Measurements from ENCODE around the gene CDIPT. TPM values are rescaled to one million over a fixed set of nuclear protein-coding genes. Genes with fewer than 3 reads are reported as not detected.
A peak's percentile ranks its signal among the peaks of the same experiment; 100 is the strongest.

Gene CDIPT
- total RNA-seq, 2 experiments from 2014 or later = 39.5 to 43.9 TPM

- intact Hi-C loops (cut with micrococcal nuclease) = no loop called here
- Mint-ChIP-seq H3K4me1 (ENCODE audit: low read depth) (peaks cover 45% of the 10 kb centered on the region), H3K36me3 (peaks cover 36% of the 10 kb centered on the region), H3K27me3 (no peaks in the 10 kb centered on the region), H3K9me3 (no peaks in the 10 kb centered on the region), H3K4me3 (peak overlapping the region; percentile 79), H3K27ac (no peak overlapping the region)
- ChIA-PET POLR2A (interaction anchor here (0.7 to 1.6 kb wide), 3 partner anchors 13 to 68 kb away, joined by 3 to 5 read pairs (median 5); no protein-coding TSS in a partner anchor), CTCF (interaction anchor here (1.0 kb wide), 2 partner anchors 14 to 35 kb away, joined by 3 to 4 read pairs; no protein-coding TSS in a partner anchor)
- DNase-seq = no peak
Measured at GRCh38 chr16:29812754-29813643, 50.0 kb downstream of the CDIPT start.

- H3K4me3 Mint-ChIP-seq = peak within 1 kb of the TSS; percentile 79
- peak within 1 kb of the TSS; percentile 80 for H3K27ac Mint-ChIP-seq
- POLR2A ChIA-PET = interaction anchor here (0.7 to 1.6 kb wide), 2 partner anchors 13 to 67 kb away, joined by 3 to 5 read pairs; no protein-coding TSS in a partner anchor
- CTCF ChIA-PET = interaction anchor here (1.0 to 1.2 kb wide), 3 partner anchors 15 to 36 kb away, joined by 3 to 6 read pairs (median 4); no protein-coding TSS in a partner anchor
- intact Hi-C loops (cut with micrococcal nuclease) = loop anchor here (1.0 to 2.0 kb wide), 2 partner anchors 13 to 280 kb away; no protein-coding TSS in a partner anchor
- peak; percentile 75 for DNase-seq
- no peaks in the 10 kb centered on the region for H3K27me3 Mint-ChIP-seq
- peaks cover 43% of the 10 kb centered on the region for H3K4me1 Mint-ChIP-seq (ENCODE audit: low read depth)
- H3K9me3 Mint-ChIP-seq = no peaks in the 10 kb centered on the region
- peaks cover 41% of the 10 kb centered on the region for H3K36me3 Mint-ChIP-seq
Measured at GRCh38 chr16:29811896-29812665, 50.9 kb downstream of the CDIPT start, which contains the start of gene PRRT2. TSS of gene PRRT2 (plus strand) at chr16:29812193. CDS start at chr16:29813055, 862 bp downstream.

- CTCF ChIA-PET = interaction anchor here (1.2 kb wide), 1 partner anchor 37 kb away, joined by 6 read pairs; no protein-coding TSS in a partner anchor
- peak; percentile 89 for DNase-seq
- Mint-ChIP-seq H3K27ac (peak overlapping the region; percentile 80), H3K27me3 (no peaks in the 10 kb centered on the region), H3K4me3 (peak overlapping the region; percentile 79), H3K4me1 (ENCODE audit: low read depth) (peaks cover 42% of the 10 kb centered on the region), H3K36me3 (peaks cover 37% of the 10 kb centered on the region), H3K9me3 (no peaks in the 10 kb centered on the region)
- intact Hi-C loops (cut with micrococcal nuclease) = loop anchor here (1.0 to 2.0 kb wide), 2 partner anchors 13 to 281 kb away; no protein-coding TSS in a partner anchor
- POLR2A ChIA-PET = no interaction called here
Measured at GRCh38 chr16:29811170-29811895, 51.7 kb downstream of the CDIPT start.

- H3K27me3 Mint-ChIP-seq = no peaks in the 10 kb centered on the region
- CTCF ChIA-PET = interaction anchor here (0.6 to 1.2 kb wide), 2 partner anchors 25 to 37 kb away, joined by 4 to 6 read pairs; no protein-coding TSS in a partner anchor
- peak overlapping the region; percentile 80 for H3K27ac Mint-ChIP-seq
- no peak for DNase-seq
- intact Hi-C loops (cut with micrococcal nuclease) = loop anchor here (1.0 to 2.0 kb wide), 2 partner anchors 14 to 282 kb away; no protein-coding TSS in a partner anchor
- H3K9me3 Mint-ChIP-seq = no peaks in the 10 kb centered on the region
- peak overlapping the region; percentile 79 for H3K4me3 Mint-ChIP-seq
- peaks cover 34% of the 10 kb centered on the region for H3K36me3 Mint-ChIP-seq
- POLR2A ChIA-PET = interaction anchor here (5.4 kb wide), 1 partner anchor 8 kb away, joined by 84 read pairs; the partner anchor contains the start of genes MVP and PAGR1
- peaks cover 42% of the 10 kb centered on the region for H3K4me1 Mint-ChIP-seq (ENCODE audit: low read depth)
Measured at GRCh38 chr16:29810699-29811169, 52.3 kb downstream of the CDIPT start.

GRCh38 chr16:29809850-29810698, 53.0 kb downstream of the CDIPT start:
- Mint-ChIP-seq H3K27ac (peak overlapping the region; percentile 80), H3K36me3 (peaks cover 35% of the 10 kb centered on the region), H3K9me3 (no peaks in the 10 kb centered on the region), H3K27me3 (no peaks in the 10 kb centered on the region), H3K4me1 (ENCODE audit: low read depth) (peaks cover 40% of the 10 kb centered on the region), H3K4me3 (peak overlapping the region; percentile 79)
- POLR2A ChIA-PET = interaction anchor here (5.4 kb wide), 1 partner anchor 9 kb away, joined by 84 read pairs; the partner anchor contains the start of genes MVP and PAGR1
- peak; percentile 58 for DNase-seq
- intact Hi-C loops (cut with micrococcal nuclease) = loop anchor here (1.0 to 5.0 kb wide), 5 partner anchors 15 to 887 kb away; partner anchors contain the start of genes ALDOA, HIRIP3, INO80E and SRCAP
- CTCF ChIA-PET = interaction anchor here (0.6 kb wide), 1 partner anchor 25 kb away, joined by 4 read pairs; no protein-coding TSS in a partner anchor

- Mint-ChIP-seq H3K27me3 (no peaks in the 10 kb centered on the region), H3K9me3 (no peaks in the 10 kb centered on the region), H3K4me1 (ENCODE audit: low read depth) (peaks cover 40% of the 10 kb centered on the region), H3K36me3 (peaks cover 41% of the 10 kb centered on the region), H3K27ac (peak overlapping the region; percentile 97), H3K4me3 (peak overlapping the region; percentile 93)
- intact Hi-C loops (cut with micrococcal nuclease) = loop anchor here (1.0 to 5.0 kb wide), 4 partner anchors 164 to 888 kb away; partner anchors contain the start of genes ALDOA, HIRIP3, INO80E and SRCAP
- DNase-seq = no peak
- ChIA-PET CTCF (interaction anchor here (1.1 to 3.4 kb wide), 9 partner anchors 7 to 167 kb away, joined by 3 to 62 read pairs (median 8); partner anchors contain the start of genes KIF22, MVP and PAGR1), POLR2A (interaction anchor here (1.3 to 5.4 kb wide), 7 partner anchors 10 to 246 kb away, joined by 5 to 84 read pairs (median 9); partner anchors contain the start of genes KCTD13, KIF22, MVP and PAGR1)
Measured at GRCh38 chr16:29809031-29809747, 53.8 kb downstream of the CDIPT start.

Other genes with a start within 250 kb of the CDIPT start
- gene SPN, start 200.0 kb downstream of the CDIPT start, total RNA-seq = 100 to 1,000 TPM; 109 to 114 TPM
- 1 to 10 TPM; 8.7 to 9.7 TPM for gene QPRT, start 184.0 kb downstream of the CDIPT start, total RNA-seq
- gene C16orf54, start 117.2 kb downstream of the CDIPT start, total RNA-seq = 10 to 100 TPM; 25.2 to 26.2 TPM
- not detected for gene ZG16, start 85.0 kb downstream of the CDIPT start, total RNA-seq
- gene KIF22, start 72.5 kb downstream of the CDIPT start, total RNA-seq = 100 to 1,000 TPM; 174 to 180 TPM
- gene MAZ, start 56.7 kb downstream of the CDIPT start, total RNA-seq = 100 to 1,000 TPM; 227 to 242 TPM
- gene PRRT2, start 51.0 kb downstream of the CDIPT start, total RNA-seq = 1 to 10 TPM in 1 of 2 experiments, under 1 TPM in 1; 1.00 to 2.6 TPM
- gene PAGR1, start 47.1 kb downstream of the CDIPT start, total RNA-seq = 10 to 100 TPM; 21.9 to 24.0 TPM
- 100 to 1,000 TPM; 149 to 156 TPM for gene MVP, start 42.8 kb downstream of the CDIPT start, total RNA-seq
- gene SEZ6L2, start 36.3 kb upstream of the CDIPT start, total RNA-seq = under 1 TPM; 0.38 to 0.58 TPM
- gene ASPHD1, start 37.3 kb upstream of the CDIPT start, total RNA-seq = 1 to 10 TPM; 1.6 to 1.9 TPM
- gene KCTD13, start 63.0 kb upstream of the CDIPT start, total RNA-seq = 10 to 100 TPM; 36.6 to 37.9 TPM
- gene TMEM219, start 98.9 kb upstream of the CDIPT start, total RNA-seq = 10 to 100 TPM; 57.1 to 64.8 TPM
- 10 to 100 TPM; 27.2 to 28.2 TPM for gene TAOK2, start 110.6 kb upstream of the CDIPT start, total RNA-seq
- gene HIRIP3, start 132.4 kb upstream of the CDIPT start, total RNA-seq = 10 to 100 TPM; 40.5 to 40.6 TPM
- 10 to 100 TPM; 84.1 to 94.0 TPM for gene INO80E, start 133.0 kb upstream of the CDIPT start, total RNA-seq
- gene DOC2A, start 147.8 kb upstream of the CDIPT start, total RNA-seq = under 1 TPM; 0.33 to 0.34 TPM
- gene C16orf92, start 160.0 kb upstream of the CDIPT start, total RNA-seq = not detected
- gene TLCD3B, start 168.0 kb upstream of the CDIPT start, total RNA-seq = 1 to 10 TPM; 5.0 TPM
- 1,000 to 10,000 TPM; 1,724 to 1,734 TPM for gene ALDOA, start 202.5 kb upstream of the CDIPT start, total RNA-seq
- 100 to 1,000 TPM; 121 to 133 TPM for gene PPP4C, start 212.8 kb upstream of the CDIPT start, total RNA-seq
- gene TBX6, start 228.7 kb upstream of the CDIPT start, total RNA-seq = 1 to 10 TPM; 2.3 to 2.9 TPM
- gene YPEL3, start 233.0 kb upstream of the CDIPT start, total RNA-seq = 10 to 100 TPM; 32.5 to 36.9 TPM